ENCODE data around the gene P2RY8. TPM values are rescaled to one million over a fixed set of nuclear protein-coding genes. Genes with fewer than 3 reads are reported as not detected.

Gene P2RY8
- total RNA-seq, 1 donor from 2014 or later = not detected

DNA sequence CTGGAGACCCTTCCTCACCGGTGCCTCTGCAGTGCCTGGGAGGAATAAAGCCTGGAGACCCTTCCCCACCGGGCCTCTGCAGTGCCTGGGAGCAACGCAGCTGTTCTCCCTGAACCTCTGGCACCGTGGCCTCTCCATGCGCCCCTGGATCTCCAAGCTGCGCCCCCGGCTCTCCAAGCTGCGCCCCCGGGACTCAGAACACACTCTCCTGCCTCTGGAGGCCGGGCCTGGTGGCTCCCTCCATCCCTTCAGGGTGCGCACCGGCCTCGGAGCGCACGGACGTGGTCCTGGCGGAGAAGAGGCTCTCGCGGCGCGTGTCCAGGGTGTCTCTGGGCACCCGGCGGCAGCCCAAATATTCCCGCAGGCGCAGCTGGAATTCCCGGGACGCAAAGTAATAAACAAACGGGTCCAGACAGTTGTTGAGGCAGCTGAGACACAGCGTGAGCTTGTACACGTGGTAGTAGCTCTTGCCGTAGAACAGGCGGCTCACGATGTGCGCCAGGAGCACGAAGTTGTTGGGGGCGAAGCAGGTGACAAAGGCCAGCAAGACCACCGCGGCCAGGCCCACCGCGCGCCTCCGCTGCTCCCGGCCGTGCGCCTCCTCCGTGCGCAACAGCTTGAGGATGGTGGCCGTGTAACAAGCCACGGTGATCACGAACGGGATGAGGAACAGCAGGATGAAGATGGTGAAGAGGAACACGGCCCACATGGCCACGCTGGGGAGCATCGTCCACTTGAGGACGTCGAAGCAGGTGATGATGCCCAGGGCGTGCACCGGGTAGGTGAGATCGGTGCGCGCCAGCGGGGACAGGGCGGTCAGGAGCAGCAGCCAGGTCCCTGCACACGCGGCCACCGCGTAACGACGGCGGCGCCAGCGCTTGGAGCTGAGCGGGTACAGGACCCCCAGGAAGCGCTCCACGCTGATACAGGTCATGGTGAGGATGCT, 71.4 kb downstream of the P2RY8 start:
- TF ChIP-seq, protein P1, sequence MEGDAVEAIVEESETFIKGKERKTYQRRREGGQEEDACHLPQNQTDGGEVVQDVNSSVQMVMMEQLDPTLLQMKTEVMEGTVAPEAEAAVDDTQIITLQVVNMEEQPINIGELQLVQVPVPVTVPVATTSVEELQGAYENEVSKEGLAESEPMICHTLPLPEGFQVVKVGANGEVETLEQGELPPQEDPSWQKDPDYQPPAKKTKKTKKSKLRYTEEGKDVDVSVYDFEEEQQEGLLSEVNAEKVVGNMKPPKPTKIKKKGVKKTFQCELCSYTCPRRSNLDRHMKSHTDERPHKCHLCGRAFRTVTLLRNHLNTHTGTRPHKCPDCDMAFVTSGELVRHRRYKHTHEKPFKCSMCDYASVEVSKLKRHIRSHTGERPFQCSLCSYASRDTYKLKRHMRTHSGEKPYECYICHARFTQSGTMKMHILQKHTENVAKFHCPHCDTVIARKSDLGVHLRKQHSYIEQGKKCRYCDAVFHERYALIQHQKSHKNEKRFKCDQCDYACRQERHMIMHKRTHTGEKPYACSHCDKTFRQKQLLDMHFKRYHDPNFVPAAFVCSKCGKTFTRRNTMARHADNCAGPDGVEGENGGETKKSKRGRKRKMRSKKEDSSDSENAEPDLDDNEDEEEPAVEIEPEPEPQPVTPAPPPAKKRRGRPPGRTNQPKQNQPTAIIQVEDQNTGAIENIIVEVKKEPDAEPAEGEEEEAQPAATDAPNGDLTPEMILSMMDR (IDR thresholded peaks at IDR 0.05) = no peak
- no peaks in the 10 kb centered on the region for H3K27me3 Mint-ChIP-seq (ENCODE audit: unreplicated experiment)
- DNase-seq (ENCODE audit: extremely low spot score, unreplicated experiment) = peak; percentile 86
- peaks cover 24% of the 10 kb centered on the region for H3K4me1 Mint-ChIP-seq (ENCODE audit: unreplicated experiment)
- H3K36me3 Mint-ChIP-seq (ENCODE audit: unreplicated experiment) = no peaks in the 10 kb centered on the region
- no peak overlapping the region for H3K4me3 Mint-ChIP-seq (ENCODE audit: unreplicated experiment)
- H3K27ac Mint-ChIP-seq (ENCODE audit: unreplicated experiment) = no peak overlapping the region
- no peaks in the 10 kb centered on the region for H3K9me3 Mint-ChIP-seq (ENCODE audit: unreplicated experiment)

DNA sequence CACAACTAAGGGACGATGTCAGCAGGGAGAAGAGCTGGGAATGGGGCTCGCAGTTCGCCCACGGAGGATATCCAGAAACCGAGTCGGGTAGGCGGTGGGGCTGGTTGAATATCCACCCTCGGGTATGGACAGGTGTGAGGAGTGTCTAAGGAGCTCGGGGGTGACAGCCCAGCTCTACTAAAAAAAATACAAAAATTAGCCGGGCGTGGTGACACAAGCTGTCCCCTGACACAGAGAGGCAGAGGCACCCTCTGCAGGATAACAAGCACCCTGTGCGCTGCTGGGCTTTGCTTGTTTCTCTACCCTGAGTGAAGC, 72.1 kb downstream of the P2RY8 start:
- TF ChIP-seq, protein P1 (IDR thresholded peaks at IDR 0.05) = no peak
- DNase-seq (ENCODE audit: extremely low spot score, unreplicated experiment) = peak; percentile 79

DNA sequence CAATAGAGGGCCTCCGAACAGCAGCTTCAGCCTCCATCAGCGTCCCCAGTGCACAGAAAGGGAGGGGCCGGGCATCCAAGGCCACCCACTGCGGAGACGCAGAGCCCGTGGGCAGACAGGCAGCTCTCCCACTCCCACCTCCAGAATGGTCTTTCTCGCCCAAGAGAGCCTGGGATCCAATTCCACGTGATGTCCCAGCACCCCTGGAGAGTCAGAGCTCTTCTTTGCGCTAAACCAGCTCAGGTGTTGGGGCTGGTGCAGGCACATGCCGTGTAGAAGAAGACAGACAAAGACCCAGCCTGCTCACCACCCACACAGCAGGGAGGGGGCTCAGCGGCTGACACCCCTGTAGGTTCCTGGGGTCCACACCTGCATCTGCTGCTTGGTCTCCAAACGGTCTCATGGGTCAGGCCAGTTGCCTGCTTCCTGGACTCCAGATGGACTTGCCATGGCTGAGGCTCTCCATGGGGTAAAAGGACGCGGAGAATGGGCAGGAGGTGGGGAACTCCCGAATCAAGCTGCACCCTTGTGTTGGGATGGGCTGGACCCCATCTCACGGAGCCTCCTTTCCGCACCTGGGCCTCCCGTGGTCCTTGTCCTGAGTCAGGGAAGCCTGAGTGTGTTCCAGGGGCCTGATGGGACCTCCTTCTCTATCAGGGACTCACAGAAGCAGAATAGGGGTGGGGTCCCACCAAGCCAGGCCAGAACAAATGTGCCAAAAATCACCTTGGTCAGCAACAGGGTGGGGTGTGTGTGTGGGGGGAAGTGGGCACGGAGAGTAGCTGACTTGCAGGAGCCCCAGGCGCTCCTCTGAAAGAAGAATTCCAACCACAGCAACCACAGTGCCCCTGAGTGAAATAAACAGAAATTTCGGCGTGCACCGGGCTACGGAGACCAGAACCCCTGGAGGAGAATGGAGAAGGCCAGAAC, 72.7 kb downstream of the P2RY8 start:
- Mint-ChIP-seq H3K27me3 (ENCODE audit: unreplicated experiment) (no peaks in the 10 kb centered on the region), H3K27ac (ENCODE audit: unreplicated experiment) (no peak overlapping the region), H3K36me3 (ENCODE audit: unreplicated experiment) (no peaks in the 10 kb centered on the region), H3K4me3 (ENCODE audit: unreplicated experiment) (no peak overlapping the region), H3K9me3 (ENCODE audit: unreplicated experiment) (no peaks in the 10 kb centered on the region), H3K4me1 (ENCODE audit: unreplicated experiment) (peaks cover 24% of the 10 kb centered on the region)
- peak; percentile 78 for DNase-seq (ENCODE audit: extremely low spot score, unreplicated experiment)
- TF ChIP-seq, protein P1 (IDR thresholded peaks at IDR 0.05) = no peak

More for the DNA sequence above, 72.1 kb downstream of the P2RY8 start:
- Mint-ChIP-seq H3K4me1 (ENCODE audit: unreplicated experiment) (peaks cover 24% of the 10 kb centered on the region), H3K9me3 (ENCODE audit: unreplicated experiment) (no peaks in the 10 kb centered on the region), H3K36me3 (ENCODE audit: unreplicated experiment) (no peaks in the 10 kb centered on the region), H3K27me3 (ENCODE audit: unreplicated experiment) (no peaks in the 10 kb centered on the region), H3K4me3 (ENCODE audit: unreplicated experiment) (no peak overlapping the region), H3K27ac (ENCODE audit: unreplicated experiment) (no peak overlapping the region)

DNA sequence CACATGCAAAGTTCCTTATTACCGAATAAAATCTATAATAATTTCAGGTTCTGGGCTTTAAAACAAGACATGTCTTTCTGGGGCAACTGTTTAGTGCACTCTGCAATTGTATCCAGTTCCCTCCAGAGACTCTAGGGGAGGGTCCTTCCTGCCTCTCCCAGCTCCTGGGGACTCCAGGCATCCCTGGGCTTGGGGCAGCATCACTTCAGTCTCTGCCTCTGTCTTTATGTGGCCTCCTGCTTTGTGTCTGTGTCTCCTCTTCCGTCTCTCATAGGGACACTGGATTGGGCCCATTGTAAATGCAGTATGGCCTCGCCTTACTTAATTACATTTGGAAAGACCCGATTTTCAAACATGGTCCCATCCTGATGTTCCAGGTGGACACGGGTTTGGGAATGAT, 73.4 kb downstream of the P2RY8 start:
- H3K27me3 Mint-ChIP-seq (ENCODE audit: unreplicated experiment) = no peaks in the 10 kb centered on the region
- no peak overlapping the region for H3K4me3 Mint-ChIP-seq (ENCODE audit: unreplicated experiment)
- H3K9me3 Mint-ChIP-seq (ENCODE audit: unreplicated experiment) = no peaks in the 10 kb centered on the region
- DNase-seq (ENCODE audit: extremely low spot score, unreplicated experiment) = peak; percentile 53
- peaks cover 21% of the 10 kb centered on the region for H3K4me1 Mint-ChIP-seq (ENCODE audit: unreplicated experiment)
- TF ChIP-seq, protein P1 (IDR thresholded peaks at IDR 0.05) = no peak
- no peak overlapping the region for H3K27ac Mint-ChIP-seq (ENCODE audit: unreplicated experiment)
- no peaks in the 10 kb centered on the region for H3K36me3 Mint-ChIP-seq (ENCODE audit: unreplicated experiment)

Measured in osteocyte (in vitro differentiated cells).